ENCODE results near the gene CLSTN2. TPM values are rescaled to one million over a fixed set of nuclear protein-coding genes. Genes with fewer than 3 reads are reported as not detected.

Gene CLSTN2
- total and polyA plus RNA-seq, 2 of the 13 experiments (the other 11 are each of a cell fraction or from before 2014, with no cell fraction given), result not detected

DNA sequence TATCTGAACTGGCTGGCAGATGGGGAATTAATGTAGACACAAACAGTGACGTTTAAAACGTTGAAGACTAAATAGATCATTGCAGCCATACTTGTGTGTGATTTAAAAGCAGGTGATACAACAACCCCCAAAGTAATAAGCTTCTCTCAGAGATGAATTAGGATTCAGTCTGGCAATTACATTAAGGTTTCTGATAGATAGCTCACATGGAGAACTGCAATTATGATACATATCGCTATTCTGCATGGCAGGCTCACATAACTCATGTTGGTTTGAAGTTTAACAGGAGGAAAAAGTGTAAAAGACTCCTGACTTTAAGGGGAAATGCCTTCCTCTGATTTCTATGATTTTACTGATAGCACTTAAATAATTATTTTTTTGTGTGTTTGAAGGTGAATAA, 196.9 kb downstream of the CLSTN2 start:
- Histone ChIP-seq H3K27me3 (ENCODE audit: control insufficient read depth in 1 of 2, insufficient read depth in 2 of 2, low read length in 2 of 2) (no peaks in the 10 kb centered on the region), H3K4me2 (ENCODE audit: low read depth, low read length) (no peak overlapping the region), H3K27ac (ENCODE audit: extremely low read length, insufficient read depth, low read length) (no peak overlapping the region), H3K79me2 (ENCODE audit: insufficient read depth, low read length) (no peaks in the 10 kb centered on the region), H3K9me3 (ENCODE audit: low read length) (no peaks in the 10 kb centered on the region), H4K20me1 (ENCODE audit: insufficient read depth, low read length) (no peaks in the 10 kb centered on the region), H3K36me3 (replicated peaks in 1 of 2; ENCODE audit: control insufficient read depth in 1 of 2, insufficient read depth in 2 of 2, low read length in 2 of 2) (no peaks in the 10 kb centered on the region), H3K9ac (ENCODE audit: insufficient read depth, low read depth, low read length) (no peak overlapping the region), H3K4me3 (replicated peaks in 1 of 3; ENCODE audit: insufficient read depth in 1 of 3, low read depth in 2 of 3, low read length in 3 of 3) (no peak overlapping the region), H3K4me1 (ENCODE audit: insufficient read depth, low read length) (no peaks in the 10 kb centered on the region), H2AFZ (ENCODE audit: low read length) (no peak overlapping the region)
- in situ Hi-C loops (cut with HindIII; ENCODE audit: extremely low pct_ligation_motif_present, low pct_unique_long_range_greater_than_20kb) (loop anchor here (25.0 kb wide), 1 partner anchor 730 kb away; no protein-coding TSS in a partner anchor), intact Hi-C loops (cut with micrococcal nuclease; ENCODE audit: unreplicated experiment) (no loop called here)
- ChIA-PET POLR2A (no interaction called here), CTCF (ENCODE audit: low intra/inter-chr PET ratio, low total read pairs) (no interaction called here)
- WGBS (ENCODE audit: low lambda C conversion rate), result 0% methylated on average over 3 of the region's 3 CpGs
- FAIRE-seq, result no peak
- no peak for DNase-seq (ENCODE audit: low spot score)
- ATAC-seq, result no peak
- no TSS peak for BruUV-seq (replicated peaks)
- TF ChIP-seq SALL1 (CRISPR knock-in tag; IDR thresholded peaks at IDR 0.05) (no peak), CBX5 (CRISPR knock-in tag; IDR thresholded peaks at IDR 0.05; ENCODE audit: borderline replicate concordance) (no peak), ZNF383 (CRISPR knock-in tag; IDR thresholded peaks at IDR 0.05; ENCODE audit: borderline replicate concordance) (no peak), ZNF567 (CRISPR knock-in tag; IDR thresholded peaks at IDR 0.05; ENCODE audit: borderline replicate concordance) (no peak), POLR2AphosphoS2 (IDR thresholded peaks at IDR 0.05; ENCODE audit: low read depth, low read length) (no peak), ZFP62 (CRISPR knock-in tag; IDR thresholded peaks at IDR 0.05) (no peak), ZNF30 (CRISPR knock-in tag; IDR thresholded peaks at IDR 0.05) (no peak), RXRA (CRISPR knock-in tag; IDR thresholded peaks at IDR 0.05) (no peak), MIER3 (CRISPR knock-in tag; IDR thresholded peaks at IDR 0.05; ENCODE audit: borderline replicate concordance) (no peak), AGO1 (IDR thresholded peaks at IDR 0.05; ENCODE audit: low read depth, low read length, poor library complexity, severe bottlenecking) (no peak), FOXA3 (CRISPR knock-in tag; IDR thresholded peaks at IDR 0.05) (no peak), KMT2A (CRISPR knock-in tag; IDR thresholded peaks at IDR 0.05) (no peak)
- TF ChIP-seq, protein P1, sequence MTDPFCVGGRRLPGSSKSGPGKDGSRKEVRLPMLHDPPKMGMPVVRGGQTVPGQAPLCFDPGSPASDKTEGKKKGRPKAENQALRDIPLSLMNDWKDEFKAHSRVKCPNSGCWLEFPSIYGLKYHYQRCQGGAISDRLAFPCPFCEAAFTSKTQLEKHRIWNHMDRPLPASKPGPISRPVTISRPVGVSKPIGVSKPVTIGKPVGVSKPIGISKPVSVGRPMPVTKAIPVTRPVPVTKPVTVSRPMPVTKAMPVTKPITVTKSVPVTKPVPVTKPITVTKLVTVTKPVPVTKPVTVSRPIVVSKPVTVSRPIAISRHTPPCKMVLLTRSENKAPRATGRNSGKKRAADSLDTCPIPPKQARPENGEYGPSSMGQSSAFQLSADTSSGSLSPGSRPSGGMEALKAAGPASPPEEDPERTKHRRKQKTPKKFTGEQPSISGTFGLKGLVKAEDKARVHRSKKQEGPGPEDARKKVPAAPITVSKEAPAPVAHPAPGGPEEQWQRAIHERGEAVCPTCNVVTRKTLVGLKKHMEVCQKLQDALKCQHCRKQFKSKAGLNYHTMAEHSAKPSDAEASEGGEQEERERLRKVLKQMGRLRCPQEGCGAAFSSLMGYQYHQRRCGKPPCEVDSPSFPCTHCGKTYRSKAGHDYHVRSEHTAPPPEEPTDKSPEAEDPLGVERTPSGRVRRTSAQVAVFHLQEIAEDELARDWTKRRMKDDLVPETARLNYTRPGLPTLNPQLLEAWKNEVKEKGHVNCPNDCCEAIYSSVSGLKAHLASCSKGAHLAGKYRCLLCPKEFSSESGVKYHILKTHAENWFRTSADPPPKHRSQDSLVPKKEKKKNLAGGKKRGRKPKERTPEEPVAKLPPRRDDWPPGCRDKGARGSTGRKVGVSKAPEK (CRISPR knock-in tag; IDR thresholded peaks at IDR 0.05; ENCODE audit: borderline replicate concordance), result no peak
- TF ChIP-seq, protein P2, sequence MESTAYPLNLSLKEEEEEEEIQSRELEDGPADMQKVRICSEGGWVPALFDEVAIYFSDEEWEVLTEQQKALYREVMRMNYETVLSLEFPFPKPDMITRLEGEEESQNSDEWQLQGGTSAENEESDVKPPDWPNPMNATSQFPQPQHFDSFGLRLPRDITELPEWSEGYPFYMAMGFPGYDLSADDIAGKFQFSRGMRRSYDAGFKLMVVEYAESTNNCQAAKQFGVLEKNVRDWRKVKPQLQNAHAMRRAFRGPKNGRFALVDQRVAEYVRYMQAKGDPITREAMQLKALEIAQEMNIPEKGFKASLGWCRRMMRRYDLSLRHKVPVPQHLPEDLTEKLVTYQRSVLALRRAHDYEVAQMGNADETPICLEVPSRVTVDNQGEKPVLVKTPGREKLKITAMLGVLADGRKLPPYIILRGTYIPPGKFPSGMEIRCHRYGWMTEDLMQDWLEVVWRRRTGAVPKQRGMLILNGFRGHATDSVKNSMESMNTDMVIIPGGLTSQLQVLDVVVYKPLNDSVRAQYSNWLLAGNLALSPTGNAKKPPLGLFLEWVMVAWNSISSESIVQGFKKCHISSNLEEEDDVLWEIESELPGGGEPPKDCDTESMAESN (CRISPR knock-in tag; conservative IDR thresholded peaks at IDR 0.05), result no peak
- TF ChIP-seq, protein P3, sequence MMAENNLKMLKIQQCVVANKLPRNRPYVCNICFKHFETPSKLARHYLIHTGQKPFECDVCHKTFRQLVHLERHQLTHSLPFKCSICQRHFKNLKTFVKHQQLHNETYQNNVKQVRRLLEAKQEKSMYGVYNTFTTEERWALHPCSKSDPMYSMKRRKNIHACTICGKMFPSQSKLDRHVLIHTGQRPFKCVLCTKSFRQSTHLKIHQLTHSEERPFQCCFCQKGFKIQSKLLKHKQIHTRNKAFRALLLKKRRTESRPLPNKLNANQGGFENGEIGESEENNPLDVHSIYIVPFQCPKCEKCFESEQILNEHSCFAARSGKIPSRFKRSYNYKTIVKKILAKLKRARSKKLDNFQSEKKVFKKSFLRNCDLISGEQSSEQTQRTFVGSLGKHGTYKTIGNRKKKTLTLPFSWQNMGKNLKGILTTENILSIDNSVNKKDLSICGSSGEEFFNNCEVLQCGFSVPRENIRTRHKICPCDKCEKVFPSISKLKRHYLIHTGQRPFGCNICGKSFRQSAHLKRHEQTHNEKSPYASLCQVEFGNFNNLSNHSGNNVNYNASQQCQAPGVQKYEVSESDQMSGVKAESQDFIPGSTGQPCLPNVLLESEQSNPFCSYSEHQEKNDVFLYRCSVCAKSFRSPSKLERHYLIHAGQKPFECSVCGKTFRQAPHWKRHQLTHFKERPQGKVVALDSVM (CRISPR knock-in tag; IDR thresholded peaks at IDR 0.05), result no peak
- TF ChIP-seq, protein P4, sequence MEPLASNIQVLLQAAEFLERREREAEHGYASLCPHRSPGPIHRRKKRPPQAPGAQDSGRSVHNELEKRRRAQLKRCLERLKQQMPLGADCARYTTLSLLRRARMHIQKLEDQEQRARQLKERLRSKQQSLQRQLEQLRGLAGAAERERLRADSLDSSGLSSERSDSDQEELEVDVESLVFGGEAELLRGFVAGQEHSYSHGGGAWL (CRISPR knock-in tag; IDR thresholded peaks at IDR 0.05), result no peak
- TF ChIP-seq, protein P5, sequence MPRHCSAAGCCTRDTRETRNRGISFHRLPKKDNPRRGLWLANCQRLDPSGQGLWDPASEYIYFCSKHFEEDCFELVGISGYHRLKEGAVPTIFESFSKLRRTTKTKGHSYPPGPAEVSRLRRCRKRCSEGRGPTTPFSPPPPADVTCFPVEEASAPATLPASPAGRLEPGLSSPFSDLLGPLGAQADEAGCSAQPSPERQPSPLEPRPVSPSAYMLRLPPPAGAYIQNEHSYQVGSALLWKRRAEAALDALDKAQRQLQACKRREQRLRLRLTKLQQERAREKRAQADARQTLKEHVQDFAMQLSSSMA (CRISPR knock-in tag; IDR thresholded peaks at IDR 0.05), result no peak
